Progenitor cell of endocrine pancreas (in vitro differentiated cells): ENCODE data around the gene ATRAID. TPM values are rescaled to one million over a fixed set of nuclear protein-coding genes. Genes with fewer than 3 reads are reported as not detected.

ENCODE experiments used
- DNase-seq: peaks from one replicate; pipeline ENCODE4 v3.0.0; 2021; ENCODE audit warnings: low spot score; ENCODE audit not compliant: unreplicated experiment
- H3K27ac Mint-ChIP-seq: 2 replicates; pipeline ENCODE4 v1.8.0; 2021; ENCODE audit warnings: mild to moderate bottlenecking, moderate library complexity, mixed read lengths
- H3K27me3 Mint-ChIP-seq: 2 replicates; pipeline ENCODE4 v1.8.0; 2021; ENCODE audit warnings: mixed read lengths
- H3K36me3 Mint-ChIP-seq: 2 replicates; pipeline ENCODE4 v1.8.0; 2022; ENCODE audit warnings: mixed read lengths; ENCODE audit not compliant: insufficient read depth
- H3K4me1 Mint-ChIP-seq: 2 replicates; pipeline ENCODE4 v1.8.0; 2021; ENCODE audit warnings: low read depth, mixed read lengths
- H3K4me3 Mint-ChIP-seq: 2 replicates; pipeline ENCODE4 v1.8.0; 2021; ENCODE audit warnings: low read depth, mild to moderate bottlenecking, moderate library complexity, mixed read lengths
- H3K9me3 Mint-ChIP-seq: 2 replicates; pipeline ENCODE4 v1.8.0; 2021; ENCODE audit warnings: low read depth, mixed read lengths
- total RNA-seq: library from RNA; stranded (reverse); gene quantifications from 2 replicates; pipeline ENCODE4 v1.2.1, GENCODE V29; 2021
- TF ChIP-seq, protein P1 (sequence below): fragments of 200-600 bp; sonication (generic); IDR thresholded peaks from one replicate; pipeline ENCODE4 v1.5.0; 2021; ENCODE audit warnings: antibody characterized with exemption, mild to moderate bottlenecking; ENCODE audit not compliant: unreplicated experiment

ATRAID gene
- total RNA-seq, 1 donor from 2014 or later = 107 TPM

DNA sequence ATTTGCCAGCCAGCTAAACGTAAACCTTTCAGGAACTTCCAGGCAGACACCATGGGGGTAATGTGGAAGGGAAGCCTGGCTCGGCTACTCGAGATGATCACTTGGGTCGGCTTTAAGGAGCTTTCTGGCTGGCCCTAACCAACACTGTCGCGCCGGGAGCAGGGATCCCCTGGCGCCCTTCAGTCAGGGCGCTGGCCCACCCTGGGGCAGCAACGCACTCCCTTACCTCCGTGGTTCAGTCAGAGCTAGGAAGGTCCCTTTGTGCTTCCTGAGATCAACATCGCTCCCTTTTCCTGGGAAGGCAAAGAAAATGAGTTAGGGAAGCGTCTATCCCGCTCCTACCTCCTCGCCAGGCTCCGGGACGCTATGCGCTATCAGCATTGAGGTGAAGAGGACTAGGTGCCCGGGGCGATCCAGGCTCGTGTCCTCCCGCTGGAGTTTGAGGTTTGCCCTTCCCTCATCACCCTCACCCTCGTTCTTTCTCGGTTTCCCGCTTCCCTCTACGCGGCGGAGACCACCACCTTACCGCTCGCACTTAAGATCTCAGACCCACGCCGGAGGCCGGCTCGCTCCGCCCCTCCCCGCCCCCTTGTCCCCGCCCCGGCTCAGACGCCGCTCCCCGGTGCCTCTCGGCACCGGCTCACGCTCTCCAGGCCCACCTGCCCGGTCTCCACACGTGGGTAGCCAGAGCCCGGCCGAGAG, 449 bp upstream of the ATRAID start:
- DNase-seq = no peak
- Mint-ChIP-seq H3K27ac (peak overlapping the region; percentile 95), H3K4me1 (peaks cover 14% of the 10 kb centered on the region), H3K27me3 (no peaks in the 10 kb centered on the region), H3K36me3 (peaks cover 2% of the 10 kb centered on the region), H3K4me3 (peak overlapping the region; percentile 88), H3K9me3 (no peaks in the 10 kb centered on the region)
- TF ChIP-seq, protein P1, sequence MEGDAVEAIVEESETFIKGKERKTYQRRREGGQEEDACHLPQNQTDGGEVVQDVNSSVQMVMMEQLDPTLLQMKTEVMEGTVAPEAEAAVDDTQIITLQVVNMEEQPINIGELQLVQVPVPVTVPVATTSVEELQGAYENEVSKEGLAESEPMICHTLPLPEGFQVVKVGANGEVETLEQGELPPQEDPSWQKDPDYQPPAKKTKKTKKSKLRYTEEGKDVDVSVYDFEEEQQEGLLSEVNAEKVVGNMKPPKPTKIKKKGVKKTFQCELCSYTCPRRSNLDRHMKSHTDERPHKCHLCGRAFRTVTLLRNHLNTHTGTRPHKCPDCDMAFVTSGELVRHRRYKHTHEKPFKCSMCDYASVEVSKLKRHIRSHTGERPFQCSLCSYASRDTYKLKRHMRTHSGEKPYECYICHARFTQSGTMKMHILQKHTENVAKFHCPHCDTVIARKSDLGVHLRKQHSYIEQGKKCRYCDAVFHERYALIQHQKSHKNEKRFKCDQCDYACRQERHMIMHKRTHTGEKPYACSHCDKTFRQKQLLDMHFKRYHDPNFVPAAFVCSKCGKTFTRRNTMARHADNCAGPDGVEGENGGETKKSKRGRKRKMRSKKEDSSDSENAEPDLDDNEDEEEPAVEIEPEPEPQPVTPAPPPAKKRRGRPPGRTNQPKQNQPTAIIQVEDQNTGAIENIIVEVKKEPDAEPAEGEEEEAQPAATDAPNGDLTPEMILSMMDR = no peak

GRCh38 chr2:27212626-27213471, 1.0 kb downstream of the ATRAID start:
- TF ChIP-seq, protein P1 = no peak
- Mint-ChIP-seq H3K27ac (peak overlapping the region; percentile 99), H3K4me3 (peak overlapping the region; percentile 88), H3K27me3 (no peaks in the 10 kb centered on the region), H3K9me3 (no peaks in the 10 kb centered on the region), H3K4me1 (peaks cover 23% of the 10 kb centered on the region), H3K36me3 (peaks cover 3% of the 10 kb centered on the region)
- no peak for DNase-seq

- Mint-ChIP-seq H3K27ac (no peak overlapping the region), H3K36me3 (peaks cover 8% of the 10 kb centered on the region), H3K27me3 (no peaks in the 10 kb centered on the region), H3K9me3 (no peaks in the 10 kb centered on the region), H3K4me3 (no peak overlapping the region), H3K4me1 (peaks cover 27% of the 10 kb centered on the region)
- TF ChIP-seq, protein P1 = no peak
- no peak for DNase-seq
These were observed 3.1 kb downstream of the ATRAID start for GRCh38 chr2:27214941-27215340.

DNA sequence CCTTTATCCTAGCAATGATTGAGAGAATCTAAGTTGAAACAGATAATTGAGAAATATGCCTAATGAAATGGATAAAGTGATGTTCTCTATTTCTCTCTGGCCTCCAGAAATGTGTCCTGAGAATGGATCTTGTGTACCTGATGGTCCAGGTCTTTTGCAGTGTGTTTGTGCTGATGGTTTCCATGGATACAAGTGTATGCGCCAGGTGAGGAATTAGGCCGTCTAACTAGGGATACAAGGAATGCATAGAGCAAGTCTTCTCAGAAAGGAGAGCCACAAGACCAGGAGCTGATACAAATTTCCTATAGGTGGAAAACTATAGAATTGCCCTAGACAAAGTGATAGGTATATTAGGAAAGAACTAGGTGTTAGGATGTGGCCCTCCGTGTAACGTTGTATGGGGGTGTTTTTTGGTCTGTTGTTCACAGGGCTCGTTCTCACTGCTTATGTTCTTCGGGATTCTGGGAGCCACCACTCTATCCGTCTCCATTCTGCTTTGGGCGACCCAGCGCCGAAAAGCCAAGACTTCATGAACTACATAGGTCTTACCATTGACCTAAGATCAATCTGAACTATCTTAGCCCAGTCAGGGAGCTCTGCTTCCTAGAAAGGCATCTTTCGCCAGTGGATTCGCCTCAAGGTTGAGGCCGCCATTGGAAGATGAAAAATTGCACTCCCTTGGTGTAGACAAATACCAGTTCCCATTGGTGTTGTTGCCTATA, 4.7 kb downstream of the ATRAID start:
- Mint-ChIP-seq H3K4me1 (peaks cover 24% of the 10 kb centered on the region), H3K27ac (peak overlapping the region; percentile 95), H3K36me3 (peaks cover 19% of the 10 kb centered on the region), H3K4me3 (peak overlapping the region; percentile 92), H3K9me3 (no peaks in the 10 kb centered on the region), H3K27me3 (no peaks in the 10 kb centered on the region)
- TF ChIP-seq, protein P1 = no peak
- DNase-seq = no peak
